GM18870 (cell line): ENCODE measurements around the gene SPAG6.
"Not testable (repeated sequence)": the region's sequence is repeated elsewhere in the genome, so short reads cannot be mapped to it uniquely, and the experiment has no call there.

Source experiments
- ATAC-seq: cut with Tn5 transposase; IDR thresholded peaks from one replicate; pipeline ENCODE4 v1.9.1; 2021; ENCODE audit warnings: moderate library complexity; ENCODE audit not compliant: unreplicated experiment

SPAG6 gene

DNA sequence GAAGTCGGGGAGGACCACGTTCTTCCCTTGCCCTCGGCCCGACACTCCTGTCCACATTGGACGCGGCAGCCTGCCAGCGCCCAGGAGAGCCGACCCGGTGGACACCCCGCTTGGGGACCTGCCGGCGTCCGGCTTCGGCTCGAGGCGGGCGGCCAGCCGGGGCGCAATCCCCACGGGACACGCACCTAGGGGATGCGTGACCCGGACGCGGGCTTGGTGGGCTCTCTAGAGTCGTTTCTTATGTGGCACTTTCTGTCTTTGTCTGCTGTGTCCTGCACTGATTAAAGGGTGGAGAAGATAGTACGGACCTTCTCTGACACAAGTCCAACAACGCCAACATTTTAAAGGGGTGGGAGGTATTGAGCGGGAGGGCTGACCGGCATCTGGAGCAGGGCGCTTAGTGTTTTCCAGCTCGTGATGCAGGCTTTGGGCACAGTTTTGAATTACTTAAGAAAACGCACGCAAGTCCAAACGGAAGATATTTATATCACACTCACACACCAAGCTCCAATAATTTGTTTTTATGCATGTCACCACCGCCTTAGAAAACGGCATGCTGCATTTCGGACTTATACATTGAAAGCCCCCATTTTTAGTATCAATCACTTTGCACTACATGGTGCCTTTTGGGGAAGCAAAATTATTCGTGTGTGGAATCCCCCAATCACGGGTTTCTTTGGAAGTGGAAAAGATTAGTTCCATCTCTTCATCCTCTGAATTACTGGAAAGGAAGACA is 3.9 kb upstream of the SPAG6 start:
- ATAC-seq = no peak

DNA sequence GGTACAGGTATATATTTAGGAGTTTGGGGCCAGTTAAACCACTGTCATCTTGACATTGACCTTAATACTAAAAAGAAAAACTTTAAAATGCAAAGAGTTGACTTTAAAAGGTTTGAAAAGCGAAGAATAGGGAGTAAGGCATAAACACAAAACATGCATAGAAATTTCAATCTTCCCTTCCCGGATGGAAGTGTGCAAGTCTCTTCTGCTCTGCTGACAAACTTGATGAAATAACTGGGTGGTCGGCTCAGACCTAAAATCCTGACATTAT is 3.4 kb upstream of the SPAG6 start:
- ATAC-seq = no peak

DNA sequence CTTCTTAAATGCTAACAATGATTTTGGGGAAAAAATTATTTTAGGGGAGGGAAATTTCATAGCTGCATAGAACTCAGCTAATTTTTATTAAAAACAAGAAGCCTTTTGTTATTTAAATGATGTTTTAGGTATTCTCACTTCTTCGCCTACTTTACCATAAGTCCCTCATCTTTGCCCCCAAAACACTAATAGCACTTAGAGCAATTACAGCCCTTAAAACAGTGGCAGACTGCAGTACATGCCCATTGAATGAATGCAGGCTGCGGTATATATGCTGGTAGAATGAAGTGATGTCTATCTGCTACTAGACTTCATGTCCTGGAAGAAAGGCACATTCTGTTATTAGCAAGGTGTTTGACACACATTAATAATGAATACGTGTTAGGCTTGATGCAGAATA is 2.9 kb upstream of the SPAG6 start:
- ATAC-seq = no peak

DNA sequence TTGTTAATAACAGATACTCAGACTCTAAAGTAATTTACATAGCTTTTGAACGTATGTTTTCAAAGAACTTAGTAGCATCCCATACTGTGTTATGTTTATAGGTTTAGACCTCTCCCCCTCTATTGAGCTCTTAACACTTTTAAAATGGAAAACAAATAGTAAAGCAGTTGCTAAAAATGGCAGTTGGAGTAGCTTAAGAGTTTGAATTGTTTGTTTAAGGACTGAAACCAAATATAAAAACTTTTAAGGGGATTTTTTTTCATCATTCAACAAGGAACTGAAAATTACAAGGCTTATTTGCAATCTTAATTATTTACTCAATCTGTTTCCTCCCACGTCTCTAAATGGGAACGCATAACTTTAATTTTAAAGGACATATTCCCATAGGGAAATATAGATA is 1.6 kb upstream of the SPAG6 start:
- ATAC-seq = peak; percentile 30

DNA sequence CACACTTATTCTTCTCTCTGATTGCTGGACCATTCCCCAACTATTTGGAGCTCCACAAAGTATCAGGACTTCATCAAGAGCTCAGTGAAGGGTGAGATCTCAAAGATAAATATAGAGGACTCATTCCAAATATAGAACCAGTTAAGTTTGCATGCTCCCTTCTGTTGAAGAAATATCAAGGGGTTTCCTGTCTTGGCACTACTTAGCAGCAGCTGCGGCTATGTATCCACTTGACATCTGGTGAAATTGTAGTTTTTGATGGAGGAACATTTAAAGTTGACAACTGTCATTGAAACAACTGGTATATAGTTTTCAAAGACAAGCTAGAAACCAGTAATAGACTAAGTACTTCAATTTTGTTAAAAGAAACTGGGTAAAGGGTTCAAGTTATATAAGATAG is 1.0 kb upstream of the SPAG6 start:
- ATAC-seq = peak; percentile 18

DNA sequence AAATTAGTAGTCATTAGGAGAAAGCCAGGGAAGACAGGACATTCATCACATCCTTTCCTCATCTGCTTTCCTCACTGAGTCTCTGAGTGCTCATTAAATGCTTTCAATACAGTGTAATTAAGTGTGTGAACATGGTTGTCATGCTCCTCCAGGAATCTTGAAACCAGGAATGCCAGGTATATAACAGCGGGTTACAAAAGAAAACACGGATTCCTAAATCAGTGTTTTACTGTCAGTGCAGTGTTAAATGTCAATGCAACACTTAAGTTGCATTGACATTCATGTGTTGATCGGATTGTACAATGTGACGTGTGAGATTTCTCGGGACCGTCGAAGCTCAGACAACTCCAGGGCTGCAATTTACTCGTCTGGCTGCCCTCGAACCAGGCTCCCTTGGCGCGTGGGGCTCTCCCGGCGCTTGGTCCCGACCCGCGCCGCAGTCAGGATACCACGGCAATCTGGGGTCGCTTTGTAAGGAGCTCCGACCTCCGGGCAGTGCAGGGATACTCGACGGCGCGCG is 455 bp upstream of the SPAG6 start:
- no peak for ATAC-seq

DNA sequence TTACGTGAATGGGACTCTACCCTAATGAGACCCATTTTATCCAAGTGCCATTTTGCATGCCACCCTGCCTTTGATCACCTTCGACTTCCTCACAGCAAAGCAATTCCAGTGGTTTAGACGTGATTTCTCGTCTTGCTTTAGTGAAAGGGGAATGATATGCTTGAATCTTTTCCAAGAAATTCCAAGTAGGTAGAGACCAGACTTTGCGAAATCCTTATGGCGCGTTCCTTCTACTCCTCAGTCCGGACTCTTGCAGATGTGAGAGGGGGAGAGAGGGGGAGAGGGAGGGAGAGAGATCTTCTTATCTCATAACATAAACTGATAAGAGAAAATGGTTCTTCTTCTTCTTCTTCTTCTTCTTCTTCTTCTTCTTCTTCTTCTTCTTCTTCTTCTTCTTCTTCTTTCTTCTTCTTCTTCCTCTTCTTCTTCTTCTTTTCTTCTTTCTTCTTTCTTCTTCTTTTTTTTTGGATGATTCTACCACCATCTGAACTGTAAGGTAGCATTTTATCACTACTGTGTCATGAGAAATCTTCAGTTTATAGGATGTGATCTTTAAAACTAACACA is 883 bp downstream of the SPAG6 start:
- ATAC-seq = no peak

DNA sequence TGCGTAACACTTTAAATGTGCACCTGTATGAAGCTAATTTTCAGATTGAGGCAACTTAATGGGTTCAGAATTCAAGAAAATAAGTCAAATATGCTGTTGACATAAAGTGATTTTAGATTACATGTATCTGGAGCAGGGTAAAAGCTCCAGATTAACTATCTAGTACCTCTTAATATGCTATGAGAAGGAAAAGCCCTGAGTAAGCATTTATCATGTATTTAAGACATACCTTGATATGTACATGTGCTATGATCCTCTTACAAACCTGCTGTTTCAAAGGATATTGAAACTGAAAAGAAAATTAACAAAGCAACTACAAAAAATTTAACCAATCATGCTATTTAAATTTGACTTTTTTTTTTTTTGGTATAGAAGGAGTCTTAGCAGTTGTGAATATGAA is 4.5 kb downstream of the SPAG6 start:
- no peak for ATAC-seq

DNA sequence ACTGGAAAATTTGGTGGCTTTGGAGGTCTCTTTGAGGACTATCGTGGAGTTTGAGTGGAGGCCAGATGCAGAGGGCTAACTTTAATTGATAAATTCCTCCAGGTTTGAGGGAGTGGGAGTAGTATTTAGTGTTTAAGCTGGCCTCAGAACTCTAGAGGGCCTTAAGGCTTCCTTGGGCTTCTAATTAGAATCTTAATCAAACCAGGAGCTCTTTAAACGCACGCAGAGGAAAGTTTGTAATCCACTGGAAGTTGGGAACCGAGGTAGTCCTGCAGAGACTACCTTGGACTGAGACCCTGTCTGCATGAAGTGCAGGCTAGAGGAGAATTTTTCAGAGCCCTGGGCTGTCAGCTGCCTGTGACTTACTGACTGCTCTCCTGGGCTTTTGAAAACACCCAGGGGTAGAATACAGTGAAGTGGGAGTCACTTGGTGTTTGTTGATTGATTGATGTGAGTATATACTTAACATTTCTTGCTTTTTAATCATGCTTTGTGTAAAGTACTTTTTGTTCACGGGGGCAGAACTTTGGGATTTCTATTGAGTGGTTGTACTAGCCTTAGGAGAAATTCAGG is 5.9 kb downstream of the SPAG6 start:
- no peak for ATAC-seq

DNA sequence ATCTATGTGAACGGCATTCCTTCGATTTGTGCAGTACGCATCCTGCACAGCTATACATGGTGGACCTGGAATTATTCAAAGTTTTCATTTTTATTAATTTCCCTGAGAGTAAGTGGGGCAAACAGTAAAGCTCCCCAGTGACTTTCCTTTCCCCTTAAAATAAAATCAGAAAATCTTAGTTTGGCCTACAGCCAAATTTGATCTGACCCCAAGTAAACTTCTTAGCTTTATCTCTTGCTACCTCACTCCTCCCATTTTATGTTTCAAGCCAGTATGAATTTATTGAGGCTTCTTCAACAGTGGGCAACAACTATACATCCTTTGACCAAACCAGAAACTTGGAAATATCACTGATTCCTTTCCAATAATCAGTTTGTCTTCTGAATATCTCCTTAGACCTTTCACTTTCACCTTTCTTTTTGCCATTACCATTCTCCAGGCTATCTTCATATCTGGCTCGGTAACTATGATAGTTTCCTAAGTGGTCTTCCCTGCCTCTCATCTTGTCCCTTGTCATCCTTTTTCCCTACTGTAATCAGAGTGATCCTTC is 11.1 kb downstream of the SPAG6 start:
- no peak for ATAC-seq

DNA sequence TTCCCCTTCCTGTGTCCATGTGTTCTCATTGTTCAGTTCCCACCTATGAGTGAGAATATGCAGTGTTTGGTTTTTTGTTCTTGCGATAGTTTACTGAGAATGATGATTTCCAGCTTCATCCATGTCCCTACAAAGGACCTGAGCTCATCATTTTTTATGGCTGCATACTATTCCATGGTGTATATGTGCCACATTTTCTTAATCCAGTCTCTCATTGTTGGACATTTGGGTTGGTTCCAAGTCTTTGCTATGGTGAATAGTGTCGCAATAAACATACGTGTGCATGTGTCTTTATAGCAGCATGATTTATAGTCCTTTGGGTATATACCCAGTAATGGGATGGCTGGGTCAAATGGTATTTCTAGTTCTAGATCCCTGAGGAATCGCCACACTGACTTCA is 12.5 kb downstream of the SPAG6 start:
- not testable (repeated sequence) for ATAC-seq

DNA sequence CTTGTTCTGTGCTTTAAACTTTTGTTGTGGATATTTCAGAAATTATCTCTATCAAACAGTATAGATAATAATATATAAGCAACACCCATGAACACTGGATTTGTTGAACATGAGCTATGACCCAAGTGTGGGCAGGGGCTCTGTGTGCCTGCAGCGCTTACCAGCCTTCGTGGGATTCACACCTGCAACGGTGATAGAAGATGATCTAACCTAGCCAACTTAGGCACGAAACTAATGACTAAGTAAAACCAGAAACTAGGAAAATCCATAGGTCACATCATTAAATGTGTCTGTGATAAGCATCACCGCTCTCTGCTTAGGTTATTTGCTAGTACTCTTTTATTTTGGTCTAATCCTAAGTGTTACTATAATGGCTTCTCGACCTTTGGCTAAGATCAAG is 18.0 kb downstream of the SPAG6 start:
- no peak for ATAC-seq

DNA sequence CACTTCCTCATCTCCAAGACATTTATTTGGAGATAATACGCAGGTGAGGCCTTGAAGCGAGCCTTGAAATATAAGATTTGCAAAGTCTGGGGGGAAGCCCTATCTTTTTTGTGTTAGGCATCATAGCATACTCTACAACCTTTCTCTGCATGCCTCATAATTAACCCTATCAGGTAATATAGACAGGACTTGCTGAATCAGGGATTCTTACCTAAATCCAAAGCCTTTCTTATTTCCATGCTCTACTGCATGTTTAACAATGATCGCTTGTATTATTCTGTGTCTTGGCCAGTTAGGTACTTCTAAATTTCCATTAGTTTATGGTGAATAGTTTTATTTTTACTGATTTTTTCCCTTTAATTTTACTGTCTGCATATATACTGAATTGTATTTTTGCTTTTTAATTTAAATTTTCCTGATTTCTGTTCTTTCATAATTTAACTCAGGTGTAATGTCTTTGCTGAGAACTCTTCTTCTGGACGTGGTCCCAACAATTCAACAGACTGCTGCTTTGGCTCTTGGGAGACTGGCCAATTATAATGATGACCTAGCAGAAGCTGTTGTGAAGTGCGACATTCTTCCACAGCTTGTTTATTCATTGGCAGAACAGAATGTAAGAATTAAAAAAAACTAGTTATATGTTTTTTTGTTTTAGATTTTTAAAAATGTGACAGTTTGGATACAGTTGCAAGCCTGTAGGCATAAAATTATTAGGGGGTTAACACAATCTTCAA is 19.3 kb downstream of the SPAG6 start:
- no peak for ATAC-seq

DNA sequence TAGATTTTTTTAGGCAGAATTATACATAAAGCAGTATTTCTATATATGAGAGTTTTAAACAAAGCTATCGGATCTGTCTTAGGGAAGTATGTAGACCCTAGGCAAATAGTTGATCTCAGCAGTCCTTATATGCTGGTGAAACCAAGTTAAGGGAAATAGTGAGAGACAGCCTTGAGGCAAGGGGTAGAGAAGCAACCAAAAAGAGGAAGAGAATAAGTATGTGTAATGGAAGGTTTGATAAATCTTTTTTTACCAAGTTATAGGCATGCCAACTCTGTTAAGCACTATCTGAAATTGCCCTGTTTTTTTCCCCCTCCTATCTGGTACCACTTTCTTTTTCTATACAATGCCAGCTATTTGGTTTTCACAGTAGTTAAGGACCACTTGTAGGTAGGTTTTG is 19.9 kb downstream of the SPAG6 start:
- ATAC-seq = peak; percentile 47

DNA sequence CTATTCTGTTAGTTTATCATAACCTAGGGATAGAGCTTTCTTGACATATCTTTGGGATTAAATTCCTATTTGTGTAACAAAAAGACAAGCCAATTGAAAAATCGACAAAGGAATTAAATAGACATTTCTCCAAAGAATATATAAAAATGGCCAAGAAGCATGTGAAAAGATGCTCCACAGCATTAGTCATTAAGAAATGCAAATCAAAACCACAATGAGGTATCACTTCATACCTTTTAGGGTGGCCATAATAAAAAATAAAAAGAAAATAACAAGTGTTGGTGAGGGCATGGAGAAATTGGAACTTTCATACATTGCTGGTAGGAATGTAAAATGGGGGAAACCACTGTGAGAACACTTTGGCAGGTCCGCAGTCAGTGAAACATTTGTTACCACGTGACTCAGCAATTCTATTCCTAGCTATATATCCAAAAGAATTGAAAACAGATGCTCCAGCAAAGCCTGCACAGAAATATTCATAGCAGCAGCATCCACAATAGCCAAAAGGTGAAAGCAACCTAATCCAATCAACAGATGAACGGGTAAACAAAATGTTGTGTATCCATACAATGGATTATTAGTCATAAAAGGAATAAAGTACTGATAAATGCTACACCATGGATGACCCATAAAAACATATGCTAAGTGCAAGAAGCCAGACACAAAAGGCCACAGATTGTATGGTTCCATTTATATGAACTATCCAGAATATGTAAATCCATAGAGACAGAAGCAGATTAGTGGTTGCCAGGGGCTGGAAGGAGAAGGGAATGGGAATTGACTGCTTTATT is 20.5 kb downstream of the SPAG6 start:
- no peak for ATAC-seq

DNA sequence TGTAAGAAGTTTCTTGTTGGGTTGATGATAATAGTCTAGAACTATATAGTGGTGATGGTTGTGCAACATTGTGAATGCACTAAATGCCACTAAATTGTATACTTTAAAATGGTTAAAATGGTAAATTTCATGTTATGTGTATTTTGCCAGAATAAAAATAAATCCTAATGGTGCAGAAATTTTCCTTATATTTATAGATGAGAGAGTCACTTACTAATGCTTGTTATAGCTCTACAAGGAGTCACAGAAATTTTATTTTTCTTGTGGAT is 21.1 kb downstream of the SPAG6 start:
- no peak for ATAC-seq

DNA sequence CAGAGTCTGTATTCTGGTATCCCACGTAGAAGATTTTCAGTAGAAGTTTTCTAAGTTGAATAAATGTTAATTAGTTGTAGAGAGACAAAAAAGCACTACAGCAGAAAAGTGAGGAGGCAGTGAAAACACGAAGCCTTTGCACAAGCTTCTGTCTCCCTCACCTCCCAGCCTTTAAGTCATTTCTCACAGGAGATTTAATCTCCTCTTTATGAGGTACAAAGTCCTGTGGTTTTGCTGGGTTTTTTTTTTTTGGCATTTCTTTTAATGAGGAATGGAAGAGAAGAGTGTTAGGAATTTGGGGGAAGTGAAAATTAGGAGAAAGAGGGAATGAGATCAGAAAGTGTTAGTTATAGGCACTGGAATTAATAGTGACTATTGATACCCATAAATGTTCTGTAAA is 21.5 kb downstream of the SPAG6 start:
- no peak for ATAC-seq

DNA sequence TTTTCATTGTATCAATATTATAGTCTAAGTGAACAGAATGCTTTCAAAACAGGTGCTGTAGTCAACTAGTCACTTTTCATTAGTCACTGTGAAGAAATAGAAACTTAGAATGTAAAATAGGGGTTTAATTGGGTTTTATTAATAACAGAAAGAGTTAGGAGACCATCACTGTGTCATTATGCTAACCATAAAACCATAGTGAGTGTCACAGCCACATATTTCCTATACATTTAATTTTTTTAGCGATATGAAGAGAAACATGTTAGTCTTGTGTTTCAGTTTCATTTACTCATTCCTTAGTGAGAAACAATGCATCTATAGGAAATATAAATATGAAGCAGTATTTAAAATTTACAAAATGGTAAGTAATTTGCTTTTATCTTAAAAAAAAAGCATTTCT is 22.2 kb downstream of the SPAG6 start:
- no peak for ATAC-seq

DNA sequence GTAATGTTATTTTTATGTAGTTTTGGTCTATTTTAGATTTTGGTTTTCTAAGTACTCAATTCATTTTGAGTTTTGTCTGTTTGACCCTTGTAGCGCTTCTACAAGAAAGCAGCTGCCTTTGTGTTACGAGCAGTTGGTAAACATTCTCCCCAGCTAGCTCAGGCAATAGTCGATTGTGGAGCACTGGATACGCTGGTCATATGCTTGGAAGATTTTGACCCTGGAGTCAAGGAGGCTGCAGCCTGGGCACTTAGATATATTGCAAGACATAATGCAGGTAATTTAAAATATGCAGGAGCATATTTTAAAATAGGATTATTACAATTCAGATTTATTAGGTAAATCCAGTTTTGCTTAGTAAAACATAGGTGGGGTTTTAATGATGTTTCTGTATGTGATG is 23.1 kb downstream of the SPAG6 start:
- ATAC-seq = no peak

DNA sequence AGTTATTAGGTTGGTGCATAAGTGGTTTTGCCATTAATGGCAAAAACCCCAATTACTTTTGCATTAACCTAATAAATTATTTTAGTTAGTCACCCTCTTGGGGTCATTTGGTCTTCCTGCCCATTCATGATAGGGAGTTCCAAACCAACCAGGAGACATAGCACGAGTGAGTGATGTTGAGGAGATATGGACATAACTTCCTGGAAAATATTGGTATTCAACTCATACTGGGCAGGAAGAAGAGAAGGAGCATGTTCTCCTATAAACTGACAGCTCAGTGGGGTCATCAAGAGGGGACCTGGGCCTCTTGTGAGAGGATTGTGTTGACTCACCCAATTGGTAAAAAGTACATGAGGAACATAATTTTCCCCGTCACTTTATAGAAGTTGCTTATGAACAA is 23.7 kb downstream of the SPAG6 start:
- no peak for ATAC-seq

DNA sequence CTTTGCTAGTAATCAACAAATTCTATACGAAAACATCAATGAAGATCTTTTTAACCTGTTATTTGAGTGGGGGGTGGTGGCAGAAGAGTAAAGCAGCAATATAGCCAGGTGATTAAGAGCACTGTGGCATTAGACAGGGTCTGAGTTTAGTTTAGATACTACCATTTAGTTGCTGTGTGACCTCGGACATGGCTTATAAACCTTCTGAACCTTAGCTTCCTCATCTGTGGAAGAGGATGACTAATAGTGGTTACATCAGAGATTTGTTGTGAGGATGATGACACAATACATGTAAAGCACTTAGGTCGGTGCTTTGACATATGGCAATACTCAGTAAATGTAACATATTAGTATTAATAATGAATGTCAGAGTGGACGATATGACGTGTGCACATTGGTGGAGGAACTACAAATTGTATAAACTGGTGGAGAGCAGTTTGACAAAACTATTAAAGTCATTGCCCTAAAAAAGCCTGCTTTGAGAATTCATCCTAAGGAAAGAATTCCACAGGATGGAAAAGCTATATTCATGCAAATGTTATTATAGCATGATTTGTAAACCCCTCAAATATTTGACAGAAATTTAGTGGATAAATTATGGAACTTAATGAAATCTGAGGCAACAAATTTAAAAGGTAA is 24.3 kb downstream of the SPAG6 start:
- no peak for ATAC-seq
